GM21367 (cell line): Measurements from ENCODE around the gene ZNF586.
"Not testable (repeated sequence)": the region's sequence is repeated elsewhere in the genome, so short reads cannot be mapped to it uniquely, and the experiment has no call there.

Experiments
- ATAC-seq: cut with Tn5 transposase; IDR thresholded peaks from one replicate; pipeline ENCODE4 v1.9.1; 2021; ENCODE audit not compliant: unreplicated experiment

The ZNF586 gene

DNA sequence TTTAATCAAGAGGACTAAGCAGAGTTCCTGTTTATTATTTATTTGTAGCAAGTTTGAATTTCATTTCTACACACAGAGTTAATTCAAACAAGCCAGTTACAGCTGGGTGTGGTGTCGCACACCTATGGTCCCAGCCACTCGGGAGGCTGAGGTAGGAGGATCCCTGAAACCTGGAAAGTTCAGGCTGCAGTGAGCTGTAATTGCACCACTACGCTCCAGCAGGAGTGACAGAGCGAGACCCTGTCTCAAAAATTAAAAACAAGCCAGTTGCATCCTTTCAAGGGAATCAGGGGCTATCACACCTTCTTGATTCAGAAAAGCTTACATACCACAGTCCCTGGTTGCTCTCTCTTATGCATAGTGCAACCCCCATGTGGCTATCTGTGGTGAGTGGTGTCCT lies 19.8 kb downstream of the ZNF586 start:
- ATAC-seq: no peak

DNA sequence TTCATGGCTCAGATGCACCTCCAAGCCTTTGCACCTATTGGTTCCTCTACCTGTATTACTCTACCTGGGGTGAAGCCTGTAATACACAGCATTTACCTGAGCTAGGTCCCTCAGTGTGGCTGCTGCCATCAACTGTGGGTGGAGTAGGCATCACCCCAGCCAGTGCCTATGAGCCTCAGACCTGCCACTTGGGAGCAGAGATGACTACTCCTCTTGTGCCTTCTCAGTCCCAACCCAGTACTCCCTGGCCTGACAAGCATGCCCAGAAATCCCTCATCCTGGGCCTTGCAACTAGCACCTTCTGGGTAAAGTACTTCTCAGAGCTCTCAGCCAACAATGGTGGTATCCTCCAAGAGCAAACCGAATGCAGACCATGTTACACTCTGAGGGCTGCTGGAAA lies 27.1 kb downstream of the ZNF586 start:
- ATAC-seq: not testable (repeated sequence)

DNA sequence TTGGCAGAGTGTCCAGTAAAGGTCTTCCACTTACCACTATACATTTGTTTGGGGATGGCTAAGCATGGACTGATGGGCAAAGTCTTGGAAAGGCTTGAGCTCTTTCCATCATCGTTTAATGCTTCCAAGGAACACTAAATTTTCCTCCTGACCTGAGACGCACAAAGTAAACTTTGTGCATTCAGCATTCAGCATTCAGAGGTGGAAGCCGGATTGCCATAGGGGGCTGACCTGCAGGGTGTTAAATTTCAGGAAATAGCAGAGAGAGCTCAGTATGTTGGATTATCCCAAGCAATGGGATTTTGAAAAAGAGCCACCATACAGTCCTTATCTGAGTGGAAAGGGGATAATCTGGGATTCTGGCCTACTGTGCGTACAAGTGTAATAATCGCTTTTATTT lies 31.2 kb downstream of the ZNF586 start:
- no peak for ATAC-seq

DNA sequence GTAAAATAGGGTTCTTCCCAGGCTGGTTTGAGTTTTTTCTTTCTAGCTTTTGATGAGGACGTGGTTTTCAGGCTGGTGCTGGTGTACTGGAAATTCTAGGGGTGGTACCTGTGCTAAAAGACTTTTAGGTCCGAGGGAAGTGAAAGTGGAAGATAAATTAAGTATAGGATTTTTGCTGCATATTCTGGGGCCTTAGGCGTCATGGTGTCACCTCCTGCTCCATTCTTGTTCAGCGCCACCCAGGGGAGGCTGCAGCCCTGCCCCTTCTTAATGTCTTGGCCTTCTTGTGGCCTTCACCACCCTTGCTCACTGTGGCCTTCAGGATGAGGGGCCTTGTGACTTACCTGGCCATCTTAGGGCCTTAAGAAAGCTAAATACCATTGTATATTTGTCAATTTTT lies 32.8 kb downstream of the ZNF586 start:
- ATAC-seq: no peak

DNA sequence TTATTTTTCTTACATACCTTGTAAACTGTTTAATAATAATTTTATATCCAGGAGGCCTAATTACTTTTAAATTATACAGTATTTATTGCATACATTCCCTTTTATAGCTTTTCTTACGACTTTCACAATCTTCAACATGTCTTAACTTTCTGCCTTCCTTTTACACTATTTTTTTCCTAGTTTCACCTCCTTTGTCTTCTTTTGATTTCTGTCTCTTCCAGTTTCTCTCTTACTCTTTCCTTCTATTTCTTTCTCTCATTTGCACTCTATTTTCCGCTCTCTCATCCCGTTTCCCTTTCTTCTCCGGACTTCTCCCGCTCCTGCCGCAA lies 33.8 kb downstream of the ZNF586 start:
- no peak for ATAC-seq

DNA sequence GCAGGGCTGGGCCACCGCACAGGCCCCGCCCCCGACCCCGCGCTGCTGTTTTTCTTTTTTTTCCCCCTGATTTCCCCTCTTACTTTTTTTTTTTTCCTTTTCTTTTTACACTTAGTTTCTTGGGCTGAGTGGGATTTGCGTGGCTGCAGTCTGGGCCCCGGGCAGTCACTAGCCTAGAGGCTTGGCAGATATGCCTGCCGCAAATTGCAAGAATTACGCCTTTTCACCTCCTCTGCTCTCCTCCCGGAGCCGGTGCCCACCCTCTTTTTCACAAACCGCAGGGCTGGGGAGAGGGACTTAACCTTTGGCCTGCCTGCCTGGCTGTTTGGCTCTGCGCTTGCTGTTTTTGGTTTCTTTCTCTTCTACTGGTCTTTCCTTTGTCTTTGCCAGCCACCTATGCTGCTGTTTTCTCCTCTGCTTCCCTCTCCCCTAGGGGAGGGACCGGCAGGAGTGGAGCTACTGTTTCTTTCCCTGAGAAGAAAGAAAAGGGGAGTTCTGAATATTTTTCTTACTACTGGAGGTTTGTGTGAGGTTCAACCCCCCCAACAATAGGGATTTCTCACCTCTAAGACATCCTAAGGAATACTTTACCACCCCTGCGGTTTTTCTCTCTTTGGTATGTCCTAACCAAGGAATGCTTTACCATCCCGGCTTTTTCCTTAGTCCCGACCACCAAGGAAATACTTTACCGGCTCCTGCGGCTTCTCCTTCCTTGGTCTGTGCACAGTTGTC lies 34.3 kb downstream of the ZNF586 start:
- ATAC-seq: no peak

DNA sequence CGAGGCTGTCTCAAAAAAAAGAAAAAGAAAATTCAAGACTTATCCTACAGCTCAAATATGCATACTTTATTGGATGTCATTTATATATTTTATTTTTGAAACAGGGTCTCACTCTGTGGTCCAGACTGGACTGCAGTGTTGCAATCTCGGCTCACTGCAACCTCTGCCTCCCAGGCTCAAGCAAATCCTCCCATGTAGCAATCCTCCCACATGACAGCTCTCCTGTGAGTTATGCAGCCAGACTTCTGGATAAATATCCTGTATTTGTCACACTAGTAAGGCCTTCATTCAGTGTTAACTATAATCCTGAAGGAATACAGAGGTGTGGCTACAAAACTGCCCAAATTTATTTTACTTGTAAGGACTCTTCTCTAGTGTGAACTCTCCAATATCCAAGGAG lies 38.1 kb downstream of the ZNF586 start:
- ATAC-seq: no peak

DNA sequence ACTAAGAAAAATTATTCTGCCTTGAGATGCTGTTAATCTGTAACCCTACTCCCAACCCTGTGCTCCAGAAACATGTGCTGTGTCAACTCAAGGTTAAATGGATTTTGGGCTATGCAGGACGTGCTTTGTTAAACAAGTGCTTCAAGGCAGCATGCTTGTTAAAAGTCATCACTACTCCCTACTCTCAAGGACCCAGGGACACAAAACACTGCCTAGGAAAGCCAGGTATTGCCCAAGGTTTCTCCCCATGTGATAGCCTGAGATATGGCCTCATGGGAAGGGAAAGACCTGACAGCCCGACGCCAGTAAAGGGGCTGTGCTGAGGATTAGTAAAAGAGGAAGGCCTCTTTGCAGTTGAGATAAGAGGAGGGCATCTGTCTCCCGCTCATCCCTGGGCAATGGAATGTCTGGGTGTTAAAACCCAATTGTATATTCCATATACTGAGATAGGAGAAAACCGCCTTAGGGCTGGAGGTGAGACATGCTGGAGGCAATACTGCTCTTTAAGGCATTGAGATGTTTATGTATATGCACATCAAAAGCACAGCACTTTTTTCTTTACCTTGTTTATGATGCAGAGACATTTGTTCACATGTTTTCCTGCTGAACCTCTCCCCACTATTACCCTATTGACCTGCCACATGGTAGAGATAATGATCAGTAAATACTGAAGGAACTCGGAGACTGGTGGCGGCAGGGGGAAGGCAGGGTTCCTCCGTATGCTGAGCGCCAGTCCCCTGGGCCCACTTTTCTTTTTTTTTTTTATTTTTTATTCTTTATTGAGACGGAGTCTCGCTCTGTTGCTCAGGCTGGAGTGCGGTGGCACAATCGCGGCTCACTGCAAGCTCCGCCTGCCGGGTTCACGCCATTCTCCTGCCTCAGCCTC lies 41.2 kb downstream of the ZNF586 start:
- ATAC-seq: not testable (repeated sequence)

DNA sequence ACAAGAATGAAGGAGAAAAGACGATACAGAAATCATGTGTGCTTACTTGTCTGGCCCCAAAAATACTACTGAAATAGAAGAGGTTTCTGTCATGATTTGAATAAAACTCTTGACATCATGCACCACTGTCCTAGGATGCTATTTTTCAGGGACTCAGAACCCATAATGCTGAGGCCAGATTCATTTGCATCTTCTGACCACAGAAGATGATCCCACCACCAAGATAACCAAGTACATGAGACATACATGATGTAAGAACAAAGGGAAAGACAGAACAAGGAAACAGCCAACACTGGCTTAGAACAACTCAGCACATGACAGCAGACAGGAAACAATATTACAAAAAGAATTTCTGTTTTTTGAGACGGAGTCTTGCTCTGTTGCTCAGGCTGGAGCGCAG lies 42.8 kb downstream of the ZNF586 start:
- peak; percentile 38 for ATAC-seq

DNA sequence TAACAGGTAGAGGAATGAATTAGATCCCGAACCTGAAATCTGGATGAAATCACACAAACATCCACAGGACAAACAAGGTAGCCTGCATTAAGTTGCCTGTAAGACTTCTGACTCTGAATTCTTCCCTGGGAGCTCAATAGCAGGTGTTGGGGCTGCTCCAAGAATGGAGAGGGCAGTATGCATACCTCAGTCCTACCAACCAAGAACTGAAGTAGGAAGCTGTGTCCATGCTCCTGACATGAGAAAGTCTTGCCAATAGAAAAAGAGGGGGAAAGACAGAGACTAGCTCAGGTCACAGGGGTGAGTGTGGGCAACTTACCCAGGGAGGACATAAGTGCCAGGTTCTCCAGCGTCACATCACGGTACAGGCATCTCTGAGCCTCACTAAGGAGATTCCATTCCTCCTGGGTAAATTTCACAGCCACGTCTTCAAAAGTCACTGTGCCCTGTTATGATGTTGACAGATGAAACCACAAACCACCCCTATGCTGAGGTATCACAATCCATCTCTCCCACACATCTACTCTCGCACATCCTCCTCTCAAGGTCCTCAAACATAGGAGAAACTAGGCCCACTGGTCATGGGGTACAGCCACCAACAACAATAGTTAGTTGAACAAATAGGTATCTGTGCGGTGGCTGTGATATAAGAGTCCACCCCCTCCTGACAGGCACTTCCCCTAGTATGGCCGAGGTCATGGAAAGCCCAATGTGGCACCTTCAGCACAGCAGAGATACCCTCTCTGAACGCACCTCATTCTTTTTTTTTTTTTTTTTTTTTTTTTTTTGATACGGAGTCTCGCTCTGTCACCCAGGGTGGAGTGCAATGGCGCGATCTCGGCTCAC lies 43.7 kb downstream of the ZNF586 start:
- ATAC-seq: not testable (repeated sequence)

DNA sequence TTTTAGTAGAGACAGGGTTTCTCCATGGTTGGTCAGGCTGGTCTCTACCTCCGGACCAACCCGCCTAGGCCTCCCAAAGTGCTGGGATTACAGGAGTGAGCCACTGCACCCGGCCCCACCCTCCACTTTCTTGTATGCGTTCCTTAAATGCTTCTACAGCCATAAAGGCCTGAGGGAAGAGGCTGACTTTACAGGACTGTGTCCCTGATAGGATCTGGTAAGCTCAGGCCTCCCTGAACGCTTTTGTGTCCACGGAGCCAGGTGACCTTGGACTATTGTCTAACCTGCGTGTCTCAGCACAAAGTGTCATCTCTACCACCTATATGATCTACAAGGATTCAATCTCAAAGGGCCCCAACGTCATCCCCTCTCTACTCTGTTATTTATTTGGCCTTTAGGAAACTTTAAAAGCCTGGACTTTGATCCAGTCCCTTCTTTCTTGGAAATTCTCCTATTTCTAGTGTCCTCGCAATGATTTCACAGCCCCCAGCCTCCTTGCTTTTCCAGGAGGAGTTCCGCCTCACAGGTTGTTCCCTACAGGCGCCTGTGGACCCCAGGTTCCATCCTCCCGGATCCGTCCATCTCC lies 44.5 kb downstream of the ZNF586 start:
- no peak for ATAC-seq

DNA sequence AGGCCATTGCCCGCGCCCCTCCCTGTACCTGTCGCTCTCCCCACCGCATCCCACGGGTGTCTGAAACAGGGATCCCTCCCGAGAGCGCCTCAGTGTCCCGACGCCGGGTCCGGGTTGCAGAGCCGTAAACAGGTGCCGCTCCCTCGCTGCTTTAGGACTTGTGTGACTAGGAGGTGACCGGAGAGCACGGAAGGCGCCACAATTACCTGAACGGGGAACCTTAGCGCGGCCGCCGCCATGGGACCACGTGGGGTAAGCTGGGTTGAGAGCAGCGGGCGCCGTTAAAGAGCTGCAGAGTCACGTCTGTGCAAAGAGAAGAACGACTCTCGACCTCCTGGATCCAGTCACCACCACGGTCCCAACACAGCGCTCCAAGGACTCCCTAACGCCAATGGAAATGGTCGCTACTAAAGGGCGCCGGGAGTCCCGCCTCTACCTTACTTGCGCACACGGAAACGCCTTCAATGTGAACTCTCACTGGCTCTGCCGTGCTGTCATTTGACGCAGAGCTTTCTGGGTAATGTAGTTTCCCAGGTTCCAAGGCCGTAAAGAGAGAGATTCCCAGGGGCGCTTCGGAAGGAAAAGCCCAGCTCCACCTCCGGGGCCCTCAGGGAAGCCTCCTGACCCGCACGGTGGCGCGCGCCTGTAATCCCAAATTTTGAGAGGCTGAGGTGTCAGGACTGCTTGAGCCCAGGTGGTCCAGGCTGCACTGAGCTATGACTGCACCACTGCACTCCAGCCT lies 45.2 kb downstream of the ZNF586 start, which contains the start of gene ZNF552:
Gene ZNF552, minus strand, starts transcription at position 409 of the 742 bp plus-strand sequence. Its CDS starts 170 bp downstream, at position 239.
- peak; percentile 52 for ATAC-seq

DNA sequence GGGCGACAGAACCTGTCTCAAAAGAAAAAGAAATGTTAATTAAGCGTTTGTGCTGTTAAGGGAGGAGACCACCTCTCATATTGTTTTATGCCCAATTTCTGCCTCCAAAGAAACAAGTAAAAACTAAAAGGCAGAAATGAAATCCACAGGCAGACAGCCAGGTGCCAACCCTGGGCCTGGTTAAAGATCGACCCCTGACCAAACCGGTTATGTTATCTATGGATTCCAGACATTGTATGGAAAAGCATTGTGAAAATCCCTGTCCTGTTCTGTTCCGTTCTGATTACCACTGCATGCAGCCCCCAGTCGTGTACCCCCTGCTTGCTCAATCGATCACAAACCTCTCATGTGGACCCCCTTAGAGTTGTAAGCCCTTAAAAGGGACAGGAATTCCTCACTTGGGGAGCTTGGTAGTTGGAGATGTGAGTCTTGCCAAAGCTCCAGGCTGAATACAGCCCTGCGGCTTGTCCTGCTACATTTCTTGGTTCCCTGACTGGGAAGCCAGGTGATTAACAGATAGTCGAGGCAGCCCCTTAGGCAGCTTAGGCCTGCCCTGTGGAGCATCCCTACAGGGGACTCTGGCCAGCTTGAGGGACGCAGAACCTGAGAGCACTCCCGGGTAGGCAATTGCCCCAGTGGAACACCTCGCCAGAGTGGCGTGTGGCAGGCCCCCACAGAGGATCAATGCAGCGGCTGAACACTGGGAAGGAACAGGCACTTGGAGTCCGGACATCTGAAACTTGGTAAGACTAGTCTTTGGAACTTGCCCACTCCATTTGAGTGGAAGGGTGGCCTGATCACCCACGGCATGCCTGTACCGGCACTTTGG lies 46.0 kb downstream of the ZNF586 start:
- no peak for ATAC-seq

DNA sequence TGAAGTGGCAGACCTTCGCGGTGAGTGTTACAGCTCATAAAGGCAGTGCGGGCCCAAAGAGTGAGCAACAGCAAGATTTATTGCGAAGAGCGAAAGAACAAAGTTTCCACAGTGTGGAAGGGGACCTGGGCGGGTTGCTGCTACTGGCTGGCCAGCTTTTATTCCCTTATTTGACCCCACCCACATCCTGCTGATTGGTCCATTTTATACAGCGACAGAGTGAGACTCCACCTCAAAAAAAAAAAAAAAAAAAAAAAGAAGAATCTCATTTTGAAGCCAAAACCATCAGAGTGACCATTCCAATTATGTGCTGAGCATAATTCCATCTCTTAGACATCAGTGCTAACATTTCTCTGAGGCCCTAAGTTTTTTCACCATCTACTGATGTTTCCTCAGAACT lies 47.2 kb downstream of the ZNF586 start:
- ATAC-seq: no peak

DNA sequence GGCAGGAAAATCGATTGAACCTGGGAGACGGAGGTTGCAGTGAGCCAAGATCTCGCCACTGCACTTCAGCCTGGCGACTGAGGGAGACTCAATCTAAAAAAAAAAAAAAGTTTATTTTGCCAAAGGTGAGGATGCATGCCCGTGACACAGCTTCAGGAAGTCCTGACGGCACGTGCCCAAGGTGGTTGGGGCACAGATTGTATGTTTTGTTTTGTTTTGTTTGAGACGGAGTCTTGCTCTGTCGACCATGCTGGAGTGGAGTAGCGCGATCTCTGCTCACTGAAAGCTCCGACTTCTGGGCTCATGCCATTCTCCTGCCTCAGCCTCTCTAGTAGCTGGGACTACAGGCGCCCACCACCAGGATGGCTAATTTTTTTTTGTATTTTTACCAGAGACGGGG lies 48.5 kb downstream of the ZNF586 start:
- ATAC-seq: no peak

DNA sequence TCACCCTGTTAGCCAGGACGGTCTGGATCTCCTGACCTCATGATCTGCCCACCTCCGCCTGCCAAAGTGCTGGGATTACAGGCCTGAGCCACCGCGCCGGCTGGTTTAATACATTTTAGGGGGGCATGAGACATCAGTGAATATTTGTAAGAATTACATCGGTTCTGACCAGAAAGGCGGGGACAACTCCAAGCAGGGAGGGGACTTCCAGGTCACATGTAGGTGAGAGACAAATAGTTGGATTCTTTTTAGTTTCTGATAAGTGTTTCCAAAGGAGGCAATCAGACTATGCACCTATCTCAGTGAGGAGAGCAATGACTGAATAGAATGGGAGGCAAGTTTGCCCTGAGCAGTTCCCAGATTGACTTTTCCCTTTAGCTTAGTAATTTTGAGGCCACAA lies 48.9 kb downstream of the ZNF586 start:
- no peak for ATAC-seq

DNA sequence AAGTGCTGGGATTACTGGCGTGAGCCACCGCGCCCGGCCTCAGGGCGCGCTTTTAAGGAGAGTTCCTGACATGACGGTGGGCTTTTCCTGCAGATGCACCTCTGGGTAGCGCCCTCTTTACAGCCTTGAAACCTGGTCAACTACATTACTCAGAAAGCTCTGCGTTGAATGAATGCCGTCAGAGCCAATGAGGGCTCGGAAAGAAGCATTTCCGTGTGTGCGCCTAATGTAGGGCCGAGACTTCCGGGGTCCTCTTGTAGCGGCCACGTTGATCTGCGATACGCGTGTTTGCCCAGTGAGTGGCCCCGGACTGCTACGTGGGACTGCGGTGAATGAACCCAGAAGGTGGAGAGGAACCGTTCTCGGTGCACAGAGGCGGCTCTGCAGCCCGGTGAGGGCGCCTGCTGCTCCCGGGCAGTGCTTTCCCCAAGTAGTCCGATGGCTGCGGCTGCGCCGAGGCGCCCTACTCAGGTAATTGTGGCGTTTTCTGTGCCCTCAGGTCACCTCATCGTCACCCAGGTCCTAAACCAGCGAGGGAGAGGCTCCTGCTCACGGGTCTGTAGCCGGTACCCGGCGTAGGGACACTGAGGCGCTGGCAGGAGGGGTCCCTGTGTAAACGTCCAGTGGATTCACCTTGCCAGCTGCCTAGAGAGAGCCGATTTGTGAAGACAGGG lies 50.1 kb downstream of the ZNF586 start:
- ATAC-seq: peak; percentile 72

DNA sequence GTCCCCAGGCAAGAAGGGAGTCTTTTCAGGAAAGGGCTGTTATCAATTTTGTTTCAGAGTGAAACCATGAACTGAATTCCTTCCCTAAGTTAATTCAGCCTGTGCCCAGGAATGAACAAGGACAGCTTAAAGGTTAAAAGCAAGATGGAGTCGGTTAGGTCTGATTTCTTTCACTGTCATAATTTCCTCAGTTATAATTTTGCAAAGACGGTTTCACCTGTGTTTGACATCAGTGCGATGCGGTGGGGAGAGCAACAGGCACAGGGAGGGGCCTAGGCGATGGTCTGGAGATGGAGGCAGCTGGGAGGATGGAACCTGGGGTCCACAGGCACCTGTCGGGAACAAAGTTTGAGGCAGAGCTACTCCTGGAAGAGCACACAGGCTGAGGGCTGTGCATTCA lies 51.1 kb downstream of the ZNF586 start:
- no peak for ATAC-seq

DNA sequence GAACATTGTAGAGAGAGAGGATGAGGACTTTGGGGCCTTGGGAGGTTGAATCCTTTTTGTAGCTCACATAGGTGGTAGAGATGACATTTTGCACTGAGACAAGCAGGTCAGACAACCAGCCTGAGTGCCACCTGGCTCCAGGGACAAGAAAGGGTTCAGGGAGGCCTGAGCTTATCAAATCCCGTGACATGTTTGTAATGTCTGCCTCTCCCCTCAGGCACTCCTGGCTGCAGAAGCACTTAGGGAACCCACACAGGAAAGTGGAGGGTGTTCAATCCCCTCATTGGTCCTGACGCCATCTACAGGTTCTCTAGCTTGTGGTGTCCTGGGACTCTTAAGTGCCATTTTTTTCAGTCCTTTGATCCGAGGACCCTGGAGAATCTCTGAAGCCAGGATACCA lies 51.6 kb downstream of the ZNF586 start:
- ATAC-seq: not testable (repeated sequence)
